Measurements from ENCODE around the gene CHCHD10.

Gene CHCHD10

GRCh38 chr22:23755711-23756110, 12.1 kb downstream of the CHCHD10 start:
- TF ChIP-seq CTCF (IDR thresholded peaks at IDR 0.05) = no peak

DNA sequence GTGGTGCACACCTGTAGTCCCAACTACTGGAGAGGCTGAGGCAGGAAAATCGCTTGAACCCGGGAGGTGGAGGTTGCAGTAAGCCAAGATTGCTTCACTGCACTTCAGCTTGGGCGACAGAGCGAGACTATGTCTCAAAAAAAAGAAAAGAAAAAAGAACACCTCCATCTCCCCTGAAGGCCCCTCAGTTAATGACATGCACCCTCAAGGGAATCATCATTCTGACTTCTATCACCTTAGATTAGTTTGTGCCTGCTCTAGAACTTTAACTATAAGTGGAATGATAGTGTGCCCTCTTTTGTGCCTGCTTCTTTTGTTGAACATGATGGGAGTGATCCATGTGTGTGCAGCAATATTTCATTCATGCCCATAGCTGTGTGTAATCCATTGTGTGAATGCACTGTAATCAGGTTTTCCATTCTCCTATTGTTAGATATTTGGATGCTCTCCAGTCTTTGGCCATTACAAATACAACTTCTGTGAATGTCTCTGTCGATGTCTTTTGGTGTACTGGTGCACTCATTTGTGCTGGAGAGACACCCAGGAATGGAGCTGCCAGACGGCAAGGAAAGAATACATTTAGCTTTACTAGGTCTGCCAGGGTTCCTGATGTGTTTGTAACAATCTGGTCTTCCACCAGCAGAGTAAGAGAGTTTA, 12.7 kb downstream of the CHCHD10 start:
- no peak for TF ChIP-seq CTCF (IDR thresholded peaks at IDR 0.05)

- TF ChIP-seq CTCF (IDR thresholded peaks at IDR 0.05) = no peak
These were observed 13.4 kb downstream of the CHCHD10 start, which contains the start of gene VPREB3 for GRCh38 chr22:23754220-23754919. TSS of gene VPREB3 (minus strand) at chr22:23754425. CDS start at chr22:23754363, 62 bp downstream.

DNA sequence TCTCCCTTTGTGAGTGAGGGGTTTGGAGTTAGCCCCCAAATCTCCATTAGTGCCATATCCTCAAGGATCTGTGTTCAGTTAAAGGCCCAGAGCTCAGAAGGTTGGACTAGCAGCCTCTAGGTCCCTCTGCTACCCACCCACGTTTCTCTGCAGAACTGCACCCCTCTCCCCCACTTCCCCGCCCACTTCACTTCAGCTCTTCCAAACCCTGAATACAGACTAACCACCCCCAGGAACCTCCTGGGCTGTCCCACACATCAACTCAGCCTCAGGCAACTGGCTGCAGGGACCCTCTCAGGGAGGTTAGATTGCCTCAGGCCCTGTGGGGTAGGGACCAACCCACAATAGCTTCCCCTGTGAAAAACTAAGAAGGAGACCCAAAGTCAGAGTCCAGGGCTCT, 14.4 kb downstream of the CHCHD10 start:
- TF ChIP-seq CTCF (IDR thresholded peaks at IDR 0.05) = no peak

GRCh38 chr22:23752750-23753149, 15.0 kb downstream of the CHCHD10 start:
- no peak for TF ChIP-seq CTCF (IDR thresholded peaks at IDR 0.05)

DNA sequence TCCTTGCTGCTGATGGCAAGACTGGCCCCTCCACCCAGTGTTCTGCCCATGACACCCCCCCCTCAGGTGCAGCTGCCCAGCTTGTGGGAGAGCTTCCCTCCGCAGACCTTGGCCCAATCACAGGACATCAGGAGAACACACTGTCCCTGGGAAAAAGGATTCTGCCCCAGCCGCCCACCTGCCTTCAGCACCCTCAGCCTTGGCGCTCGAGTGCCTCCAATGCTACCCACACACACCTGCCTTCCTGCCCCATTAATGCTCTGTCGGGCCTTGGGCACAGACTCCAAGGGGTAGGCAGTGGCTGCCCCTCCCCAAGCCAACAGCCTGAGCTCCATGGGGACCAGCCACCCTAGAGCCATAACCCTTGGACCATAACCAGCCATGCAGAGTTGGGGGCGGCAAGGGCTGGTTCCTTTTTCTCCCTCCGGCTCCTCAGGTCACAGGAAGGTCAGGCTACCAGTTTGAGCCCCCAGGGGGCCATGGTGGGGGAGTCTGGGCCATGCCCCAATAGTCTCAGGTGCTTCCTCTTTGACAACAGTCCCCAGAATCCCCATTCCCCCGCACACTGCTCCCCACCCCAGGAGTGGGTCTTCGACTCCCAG, 15.6 kb downstream of the CHCHD10 start:
- no peak for TF ChIP-seq CTCF (IDR thresholded peaks at IDR 0.05)

DNA sequence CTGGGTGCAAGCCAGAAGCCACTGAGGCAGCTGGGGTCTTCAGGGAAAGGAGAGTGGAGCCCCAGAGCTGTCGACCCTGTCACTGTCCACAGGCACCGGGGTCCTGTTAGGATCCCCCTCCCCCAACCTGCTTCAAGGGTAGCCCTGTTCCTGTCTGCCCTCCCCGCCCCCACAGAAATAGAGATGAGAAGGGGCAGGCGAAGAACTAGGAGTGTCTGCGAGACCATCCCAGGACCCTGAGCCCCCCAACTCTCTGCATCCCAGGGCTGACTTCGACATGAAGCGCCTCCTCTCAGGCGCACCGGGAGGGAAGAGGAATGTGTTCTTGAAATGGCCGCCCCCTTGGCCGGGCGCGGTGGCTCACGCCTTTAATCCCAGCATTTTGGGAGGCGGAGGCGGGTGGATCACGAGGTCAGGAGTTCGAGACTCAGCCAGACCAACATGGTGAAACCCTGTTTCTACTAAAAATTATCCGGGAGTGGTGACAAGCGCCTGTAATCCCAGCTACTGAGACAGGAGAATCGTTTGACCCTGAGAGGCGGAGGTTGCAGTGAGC, 16.3 kb downstream of the CHCHD10 start:
- no peak for TF ChIP-seq CTCF (IDR thresholded peaks at IDR 0.05)
